Right atrium auricular region (tissue), 2 donors: ENCODE measurements around the gene EFCAB14. TPM values are rescaled to one million over a fixed set of nuclear protein-coding genes. Genes with fewer than 3 reads are reported as not detected.
A peak's percentile ranks its signal among the peaks of the same experiment; 100 is the strongest.

ENCODE experiments used
- DNase-seq: peaks from one replicate; pipeline ENCODE4 v3.0.0-alpha.2; 2019; ENCODE audit warnings: low spot score
- H3K27ac ChIP-seq, 2 donors: fragments of 200-600 bp; sonication (generic); 1 replicate in 1 of 2; 2 replicates in 1 of 2; pipeline ENCODE4 v1.5.1; 2016 to 2019
- H3K27me3 ChIP-seq, 2 donors: fragments of 200-600 bp; sonication (generic); one replicate each; pipeline versions ENCODE4 v1.5.1 to v1.6.0; 2017 to 2019
- H3K36me3 ChIP-seq: fragments of 200-600 bp; sonication (generic); one replicate; pipeline ENCODE4 v1.5.1; 2016
- H3K4me1 ChIP-seq, 2 donors: fragments of 200-600 bp; sonication (generic); one replicate each; pipeline versions ENCODE4 v1.5.1 to v1.6.0; 2017 to 2019
- H3K4me3 ChIP-seq, 2 donors: fragments of 200-600 bp; sonication (generic); 1 replicate in 1 of 2; 2 replicates in 1 of 2; pipeline ENCODE4 v1.5.1; 2017 to 2019; ENCODE audit warnings: mild to moderate bottlenecking in 1 of 2, moderate library complexity in 1 of 2
- H3K9me3 ChIP-seq, 2 donors: fragments of 200-600 bp; sonication (generic); one replicate each; pipeline ENCODE4 v1.5.1; 2019
- CTCF ChIP-seq, 2 donors: fragments of 200-600 bp; sonication (generic); IDR thresholded peaks; one replicate each; pipeline ENCODE4 v1.5.1; 2019; ENCODE audit warnings: antibody characterized with exemption in 2 of 2
- total RNA-seq, 2 donors: library from RNA; depleted of rRNA; stranded (reverse); fragments of >200 nt; gene quantifications; one replicate each; pipeline ENCODE4 v1.1.0, GENCODE V29; 2016

The EFCAB14 gene
- total RNA-seq, 2 donors from 2014 or later: 72.9 to 73.5 TPM

GRCh38 chr1:46719689-46720088, 775 bp upstream of the EFCAB14 start:
- Histone ChIP-seq H3K4me1 (peaks cover 0 to 33% of the 10 kb centered on the region in 2 donors), H3K36me3 (peaks cover 7% of the 10 kb centered on the region), H3K4me3 (peak overlapping the region; percentile 85 to 96), H3K27ac (peak overlapping the region; percentile 84), H3K9me3 (no peaks in the 10 kb centered on the region), H3K27me3 (no peaks in the 10 kb centered on the region)
- no peak for TF ChIP-seq CTCF (IDR thresholded peaks at IDR 0.05)
- no peak for DNase-seq

- peak overlapping the region; percentile 85 to 96 for H3K4me3 ChIP-seq
- TF ChIP-seq CTCF (IDR thresholded peaks at IDR 0.05): no peak
- no peaks in the 10 kb centered on the region for H3K9me3 ChIP-seq
- DNase-seq: no peak
- H3K27me3 ChIP-seq: no peaks in the 10 kb centered on the region
- peaks cover 15% of the 10 kb centered on the region for H3K36me3 ChIP-seq
- peaks cover 0 to 31% of the 10 kb centered on the region in 2 donors for H3K4me1 ChIP-seq
- peak overlapping the region; percentile 84 for H3K27ac ChIP-seq
Measured at GRCh38 chr1:46718340-46718726, 581 bp downstream of the EFCAB14 start.

- Histone ChIP-seq H3K4me1 (peaks cover 0 to 36% of the 10 kb centered on the region in 2 donors), H3K9me3 (no peaks in the 10 kb centered on the region), H3K4me3 (peak overlapping the region; percentile 85 to 96), H3K36me3 (peaks cover 15% of the 10 kb centered on the region), H3K27ac (peak overlapping the region in 1 of 2 donors; percentile 84), H3K27me3 (no peaks in the 10 kb centered on the region)
- no peak for TF ChIP-seq CTCF (IDR thresholded peaks at IDR 0.05)
- no peak for DNase-seq
Measured at GRCh38 chr1:46717654-46718053, 1.3 kb downstream of the EFCAB14 start.

GRCh38 chr1:46714976-46715375, 3.9 kb downstream of the EFCAB14 start:
- TF ChIP-seq CTCF (IDR thresholded peaks at IDR 0.05): no peak
- peaks cover 0 to 35% of the 10 kb centered on the region in 2 donors for H3K4me1 ChIP-seq
- H3K27ac ChIP-seq: no peak overlapping the region
- H3K4me3 ChIP-seq: no peak overlapping the region
- no peak for DNase-seq
- H3K27me3 ChIP-seq: no peaks in the 10 kb centered on the region
- no peaks in the 10 kb centered on the region for H3K9me3 ChIP-seq
- peaks cover 15% of the 10 kb centered on the region for H3K36me3 ChIP-seq

- Histone ChIP-seq H3K36me3 (peaks cover 44% of the 10 kb centered on the region), H3K9me3 (no peaks in the 10 kb centered on the region), H3K4me1 (peaks cover 0 to 2% of the 10 kb centered on the region in 2 donors), H3K27me3 (no peaks in the 10 kb centered on the region), H3K27ac (no peak overlapping the region), H3K4me3 (no peak overlapping the region)
- no peak for DNase-seq
- no peak for TF ChIP-seq CTCF (IDR thresholded peaks at IDR 0.05)
Measured at GRCh38 chr1:46708121-46708520, 10.8 kb downstream of the EFCAB14 start.

- H3K9me3 ChIP-seq: no peaks in the 10 kb centered on the region
- H3K27me3 ChIP-seq: no peaks in the 10 kb centered on the region
- TF ChIP-seq CTCF (IDR thresholded peaks at IDR 0.05): no peak
- DNase-seq: no peak
- peaks cover 53% of the 10 kb centered on the region for H3K36me3 ChIP-seq
- H3K4me3 ChIP-seq: no peak overlapping the region
- no peaks in the 10 kb centered on the region for H3K4me1 ChIP-seq
- H3K27ac ChIP-seq: no peak overlapping the region
Measured at GRCh38 chr1:46705408-46705807, 13.5 kb downstream of the EFCAB14 start.
